Choroid plexus epithelial cell (primary cell): ENCODE measurements around the gene PEBP1.
A peak's percentile ranks its signal among the peaks of the same experiment; 100 is the strongest.

Experiments used
- DNase-seq: peaks from one replicate; pipeline ENCODE4 v3.0.0-alpha.2; 2010; ENCODE audit warnings: low read depth
- H3K4me3 ChIP-seq: 2 replicates; pipeline ENCODE4 v1.5.1; 2011; ENCODE audit warnings: low read depth, mild to moderate bottlenecking, control low read depth, low read length, moderate library complexity
- CTCF ChIP-seq: conservative IDR thresholded peaks from 2 replicates; pipeline ENCODE4 v1.5.1; 2011; ENCODE audit warnings: low read depth, mild to moderate bottlenecking, control low read depth, inconsistent platforms, low read length, moderate library complexity

PEBP1 gene

DNA sequence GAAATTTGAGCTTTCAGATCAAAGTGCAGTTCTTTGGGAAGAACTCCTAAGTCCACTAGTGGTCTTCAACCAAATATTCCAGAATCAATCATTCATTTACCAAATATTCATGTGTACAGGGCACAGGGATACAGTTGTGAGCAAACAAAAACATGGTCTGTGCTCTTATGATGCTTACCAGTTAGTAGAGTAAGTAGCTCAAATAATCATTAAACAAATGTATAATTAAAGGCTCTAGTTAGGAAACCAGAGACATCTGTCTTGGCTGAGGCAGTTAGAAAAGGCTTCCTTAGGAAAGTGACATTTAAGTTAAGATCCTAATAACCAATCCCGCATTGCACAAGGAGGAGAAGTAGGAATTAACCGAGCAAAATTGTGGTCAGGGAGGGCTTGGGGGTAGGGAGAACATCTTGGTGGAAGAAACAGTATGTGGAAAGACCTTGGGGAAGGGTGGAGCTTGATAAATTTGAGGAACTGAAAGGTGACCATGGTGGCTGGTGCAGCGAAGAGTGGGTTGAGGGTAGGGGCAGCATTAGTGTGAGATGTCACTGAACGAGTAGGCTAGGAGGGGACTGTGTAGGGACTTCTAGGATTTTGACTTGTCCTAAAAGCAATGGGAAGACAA lies 40.0 kb downstream of the PEBP1 start:
- DNase-seq = no peak
- no peak for TF ChIP-seq CTCF

DNA sequence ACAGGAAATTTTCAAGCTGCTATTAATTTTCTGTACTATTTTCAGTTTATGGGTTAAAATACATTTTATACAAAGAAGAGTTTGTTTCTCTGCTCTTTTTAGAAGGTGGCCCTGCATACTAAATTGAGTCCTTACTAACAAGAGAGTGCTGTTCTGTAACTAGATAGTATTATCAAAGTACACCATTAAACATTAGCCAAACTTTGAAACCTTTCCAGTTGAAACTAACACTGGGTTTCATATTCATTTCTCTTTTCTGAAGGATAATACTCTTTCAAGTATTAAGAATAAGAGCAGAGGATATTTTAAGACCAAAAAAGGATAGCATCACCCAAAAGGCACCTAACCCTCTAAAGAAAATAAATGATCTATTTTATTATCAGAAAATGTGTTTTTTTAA lies 47.2 kb downstream of the PEBP1 start:
- TF ChIP-seq CTCF = no peak
- H3K4me3 ChIP-seq = no peak overlapping the region
- no peak for DNase-seq

More for the DNA sequence above, 40.0 kb downstream of the PEBP1 start:
- H3K4me3 ChIP-seq = no peak overlapping the region

- no peak for TF ChIP-seq CTCF
- DNase-seq = no peak
- no peak overlapping the region for H3K4me3 ChIP-seq
Observed at GRCh38 chr12:118183711-118184110, 47.8 kb downstream of the PEBP1 start.

DNA sequence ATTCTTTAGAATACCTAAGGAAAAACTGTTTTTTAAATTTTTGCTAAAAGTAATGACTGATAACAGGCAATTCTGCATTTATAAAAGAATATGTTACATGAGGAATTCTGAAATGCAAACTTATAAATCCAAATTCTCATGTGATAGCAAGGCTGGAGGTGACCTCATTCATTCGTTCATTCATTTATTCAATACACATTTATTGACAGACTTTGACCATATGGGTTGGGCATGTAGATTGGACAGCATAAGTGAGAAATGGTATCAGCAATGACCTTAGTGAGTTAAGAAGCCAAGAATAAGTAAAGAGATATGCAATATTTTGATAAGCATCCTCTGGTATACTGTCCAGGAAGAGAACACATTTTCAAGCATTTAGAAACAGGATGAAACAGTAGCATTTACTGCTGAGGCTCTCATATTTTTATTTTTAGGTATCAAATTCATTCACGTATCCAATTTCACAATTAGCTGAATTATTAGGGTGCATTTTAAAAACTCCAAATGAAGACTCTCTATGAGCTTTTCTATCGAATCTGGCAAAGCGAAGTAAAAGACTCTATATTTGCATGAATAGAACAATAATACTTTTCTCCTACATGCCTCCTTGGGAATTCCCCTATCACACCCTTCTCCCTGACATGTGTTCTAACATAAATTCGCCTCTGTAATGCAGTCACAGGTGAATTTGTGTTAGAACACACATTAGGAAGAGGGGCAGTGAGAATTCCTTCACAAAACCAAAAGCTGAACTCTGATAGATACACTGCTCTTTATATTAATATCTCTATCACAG lies 49.9 kb downstream of the PEBP1 start:
- no peak for TF ChIP-seq CTCF
- no peak for DNase-seq
- no peak overlapping the region for H3K4me3 ChIP-seq

DNA sequence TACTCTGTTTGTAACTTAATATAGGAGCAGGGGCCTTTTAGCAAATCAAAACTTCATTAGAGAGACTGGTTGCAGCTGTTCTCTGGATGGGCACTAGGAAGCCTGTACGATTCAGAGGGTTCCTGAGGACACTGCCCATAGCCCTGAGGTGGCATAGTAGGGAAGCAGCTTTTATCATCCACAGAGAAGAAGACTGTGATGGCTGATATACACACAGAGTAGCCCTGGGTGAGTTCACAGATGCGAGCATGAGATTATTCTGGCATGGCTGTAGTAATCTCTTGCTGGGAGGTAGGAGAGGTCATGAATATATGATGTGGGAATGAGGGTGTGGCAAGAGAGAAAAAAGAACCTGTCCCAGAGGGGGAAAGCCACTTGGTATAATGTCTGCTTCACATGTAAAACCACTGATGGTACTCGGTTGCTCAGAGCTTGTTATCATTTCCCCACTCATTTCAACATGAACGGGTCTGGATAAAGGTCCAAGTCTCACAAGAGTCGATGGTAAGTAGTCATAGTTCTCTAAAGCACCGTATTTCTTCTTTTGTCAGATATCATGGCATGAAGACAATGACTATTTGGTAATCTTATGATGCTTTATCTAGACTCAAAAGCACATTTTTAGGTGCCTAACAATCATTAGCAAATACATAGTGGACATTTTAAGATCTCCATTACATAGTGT lies 52.0 kb downstream of the PEBP1 start:
- no peak for DNase-seq
- TF ChIP-seq CTCF = no peak
- no peak overlapping the region for H3K4me3 ChIP-seq

- peak; percentile 65 for DNase-seq
- TF ChIP-seq CTCF = no peak
- H3K4me3 ChIP-seq = peak overlapping the region; percentile 65
Observed at GRCh38 chr12:118188690-118189371, 52.9 kb downstream of the PEBP1 start.
